Endometrial microvascular endothelial cells (primary cell): ENCODE results near the gene ETFB. TPM values are rescaled to one million over a fixed set of nuclear protein-coding genes. Genes with fewer than 3 reads are reported as not detected.

ENCODE experiments used
- in situ Hi-C: cut with HindIII; loops from 2 replicates; pipeline ENCODE4 v1.10.0; 2017; ENCODE audit warnings: low sequenced_read_pairs, low pct_unique_long_range_greater_than_20kb; ENCODE audit errors: inconsistent ontology term
- total RNA-seq: library from RNA; depleted of rRNA; stranded (reverse); fragments of >200 nt; gene quantifications from one replicate; pipeline ENCODE4 v1.2.3, GENCODE V29; 2015; ENCODE audit errors: inconsistent ontology term

Gene ETFB
- total RNA-seq, 1 donor from 2014 or later, result 87.7 TPM

GRCh38 chr19:51356159-51356801 is 9.9 kb downstream of the ETFB start:
- in situ Hi-C loops, result no loop called here

GRCh38 chr19:51354742-51355148 is 11.4 kb downstream of the ETFB start:
- in situ Hi-C loops, result no loop called here

GRCh38 chr19:51354103-51354741 is 12.0 kb downstream of the ETFB start:
- in situ Hi-C loops, result no loop called here

GRCh38 chr19:51352783-51353360 is 13.3 kb downstream of the ETFB start:
- in situ Hi-C loops, result no loop called here

- in situ Hi-C loops, result no loop called here
Measured at GRCh38 chr19:51351266-51351990, 14.8 kb downstream of the ETFB start.

GRCh38 chr19:51347209-51347928 is 18.8 kb downstream of the ETFB start:
- in situ Hi-C loops, result no loop called here

- in situ Hi-C loops, result no loop called here
Measured at GRCh38 chr19:51346742-51347141, 19.4 kb downstream of the ETFB start.

GRCh38 chr19:51345076-51345620 is 21.0 kb downstream of the ETFB start:
- in situ Hi-C loops, result no loop called here

GRCh38 chr19:51342631-51343569 is 23.3 kb downstream of the ETFB start:
- in situ Hi-C loops, result no loop called here

GRCh38 chr19:51341976-51342580 is 24.1 kb downstream of the ETFB start, which contains the start of gene VSIG10L:
Gene VSIG10L, minus strand, starts transcription at chr19:51342139. Its CDS starts 15 bp downstream, at chr19:51342124.
- in situ Hi-C loops, result no loop called here

- in situ Hi-C loops, result no loop called here
Measured at GRCh38 chr19:51341066-51341465, 25.1 kb downstream of the ETFB start.

- in situ Hi-C loops, result no loop called here
Measured at GRCh38 chr19:51339687-51340656, 26.2 kb downstream of the ETFB start.

- in situ Hi-C loops, result no loop called here
Measured at GRCh38 chr19:51339313-51339686, 26.9 kb downstream of the ETFB start.

- in situ Hi-C loops, result no loop called here
Measured at GRCh38 chr19:51338563-51339312, 27.4 kb downstream of the ETFB start.

- in situ Hi-C loops, result no loop called here
Measured at GRCh38 chr19:51337861-51338562, 28.2 kb downstream of the ETFB start.
